ENCODE results near the gene ZNF444. TPM values are rescaled to one million over a fixed set of nuclear protein-coding genes. Genes with fewer than 3 reads are reported as not detected.
A peak's percentile ranks its signal among the peaks of the same experiment; 100 is the strongest.

Gene ZNF444
- total and polyA plus RNA-seq, 8 donors: 35.4 to 52.3 (median 42.6) TPM

DNA sequence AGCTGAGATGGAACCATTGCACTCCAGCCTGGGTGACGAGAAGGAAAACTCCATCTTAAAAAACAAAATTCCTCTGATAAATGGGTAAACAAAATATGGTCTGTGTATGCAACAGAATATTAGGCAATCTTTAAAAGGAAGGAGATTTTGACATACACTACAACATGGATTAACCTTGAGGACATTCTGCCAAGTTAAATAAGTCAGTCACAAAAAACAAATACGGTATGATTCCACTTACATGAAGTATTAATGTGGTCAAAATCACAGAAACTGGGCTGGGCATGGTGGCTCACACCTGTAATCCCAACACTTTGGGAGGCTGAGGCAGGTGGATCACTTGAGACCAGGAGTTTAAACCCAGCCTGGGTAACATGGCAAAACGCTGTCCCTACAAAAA lies 3.0 kb upstream of the ZNF444 start:
- ATAC-seq (no peak), DNase-seq (no peak)
- Histone ChIP-seq H3K36me3 (no peaks in the 10 kb centered on the region), H3K27me3 (no peaks in the 10 kb centered on the region), H3K4me3 (no peak overlapping the region), H3K4me1 (peaks cover 10 to 66% of the 10 kb centered on the region in 2 donors), H3K27ac (peak overlapping the region; percentile 70 to 95), H3K9me3 (no peaks in the 10 kb centered on the region)
- intact Hi-C loops (cut with DNase I): no loop called here
- no peak for TF ChIP-seq CTCF (IDR thresholded peaks at IDR 0.05)

DNA sequence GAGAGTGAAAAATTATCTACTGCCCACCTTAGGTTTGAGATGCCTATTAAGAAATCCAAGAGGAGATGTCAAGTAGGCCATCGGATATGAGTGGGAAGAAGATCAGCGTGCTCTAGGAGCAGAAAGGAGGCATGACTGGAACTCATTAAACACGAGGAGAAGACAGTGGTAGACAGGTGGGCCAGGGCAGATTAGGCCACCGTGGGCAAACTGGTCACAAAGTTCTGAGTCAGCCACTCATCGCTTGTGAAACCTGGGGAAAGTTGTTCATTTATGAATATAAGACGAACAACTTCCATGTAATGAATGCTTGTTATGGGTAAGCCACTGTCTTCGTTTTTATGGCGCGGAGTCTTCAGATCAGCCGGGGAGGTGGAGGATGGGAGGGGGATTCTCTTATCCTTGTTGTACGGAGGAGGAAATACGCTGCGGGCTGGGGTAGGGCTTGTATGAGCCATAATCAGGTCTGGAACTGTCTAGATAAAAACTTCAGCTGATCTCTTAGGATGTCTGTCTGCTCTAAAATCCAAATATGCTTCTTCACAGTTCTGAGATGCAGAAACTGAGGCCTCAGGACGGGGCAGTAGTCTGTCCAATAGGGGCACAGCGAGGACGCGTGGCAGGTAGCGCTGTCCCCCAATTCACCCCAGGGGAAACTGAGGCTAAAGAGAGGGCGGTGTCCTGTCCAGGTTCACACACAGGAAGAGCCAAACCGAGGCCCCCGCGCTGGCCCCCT lies 1.1 kb upstream of the ZNF444 start:
- no peak for ATAC-seq
- Histone ChIP-seq H3K27ac (peak overlapping the region; percentile 91 to 95), H3K9me3 (no peaks in the 10 kb centered on the region), H3K36me3 (no peaks in the 10 kb centered on the region), H3K4me1 (peaks cover 6 to 71% of the 10 kb centered on the region in 2 donors), H3K27me3 (no peaks in the 10 kb centered on the region), H3K4me3 (peak overlapping the region; percentile 51 to 58)
- no peak for TF ChIP-seq CTCF (IDR thresholded peaks at IDR 0.05)
- intact Hi-C loops (cut with DNase I): no loop called here
- no peak for DNase-seq

GRCh38 chr19:56141417-56141993 lies 418 bp downstream of the ZNF444 start:
- Histone ChIP-seq H3K4me1 (peaks cover 6 to 63% of the 10 kb centered on the region in 2 donors), H3K27me3 (no peaks in the 10 kb centered on the region), H3K27ac (peak overlapping the region; percentile 91 to 95), H3K9me3 (no peaks in the 10 kb centered on the region), H3K4me3 (peak overlapping the region; percentile 51 to 58), H3K36me3 (peaks cover 0 to 2% of the 10 kb centered on the region in 2 donors)
- intact Hi-C loops (cut with DNase I): no loop called here
- no peak for ATAC-seq
- no peak for TF ChIP-seq CTCF (IDR thresholded peaks at IDR 0.05)
- no peak for DNase-seq

DNA sequence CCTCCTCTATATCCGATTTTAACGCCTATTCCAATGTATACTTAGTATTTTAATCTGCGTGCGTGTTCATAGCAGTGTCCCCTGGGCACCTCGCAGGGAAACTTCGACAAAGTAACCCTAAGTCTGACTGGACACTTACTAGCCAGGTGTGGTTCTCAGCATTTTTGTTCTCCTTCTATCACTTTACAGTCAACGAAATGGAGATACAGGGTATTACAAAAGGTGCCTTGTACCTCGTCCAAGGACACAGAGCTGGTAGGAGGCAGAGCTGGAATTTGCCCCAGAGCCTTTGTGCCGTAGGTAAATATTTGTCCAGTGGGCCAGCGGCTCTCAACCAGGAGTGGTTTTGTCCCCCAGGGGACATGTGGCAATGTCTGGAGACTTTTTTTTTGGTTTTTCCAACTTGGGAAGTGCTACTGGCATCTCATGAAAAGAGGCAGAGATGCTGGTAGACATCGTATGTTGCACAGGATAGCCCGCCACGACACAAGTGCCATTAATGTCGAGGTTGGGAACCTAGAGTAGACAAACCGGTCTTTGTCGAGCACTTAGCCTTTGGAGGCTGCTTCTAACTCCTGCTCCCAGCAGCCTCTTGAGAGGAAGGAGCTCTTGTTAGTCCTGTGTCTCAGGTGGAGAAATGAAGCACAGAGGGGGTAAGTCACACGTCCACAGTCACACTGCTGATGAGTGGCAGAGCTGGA lies 1.1 kb downstream of the ZNF444 start:
- ATAC-seq: peak; percentile 27
- intact Hi-C loops (cut with DNase I): no loop called here
- no peak for TF ChIP-seq CTCF (IDR thresholded peaks at IDR 0.05)
- peak overlapping the region; percentile 64 to 95 for H3K27ac ChIP-seq
- no peaks in the 10 kb centered on the region for H3K27me3 ChIP-seq
- peak in 2 of 4 donors; percentile 77 to 80 for DNase-seq
- peaks cover 0 to 10% of the 10 kb centered on the region in 2 donors for H3K36me3 ChIP-seq
- no peaks in the 10 kb centered on the region for H3K9me3 ChIP-seq
- H3K4me1 ChIP-seq: peaks cover 6 to 60% of the 10 kb centered on the region in 2 donors
- peak overlapping the region; percentile 51 to 58 for H3K4me3 ChIP-seq

- Histone ChIP-seq H3K27me3 (no peaks in the 10 kb centered on the region), H3K4me1 (peaks cover 6 to 52% of the 10 kb centered on the region in 2 donors), H3K4me3 (no peak overlapping the region), H3K27ac (peak overlapping the region; percentile 64 to 95), H3K36me3 (peaks cover 0 to 17% of the 10 kb centered on the region in 2 donors), H3K9me3 (no peaks in the 10 kb centered on the region)
- TF ChIP-seq CTCF (IDR thresholded peaks at IDR 0.05): no peak
- ATAC-seq (no peak), DNase-seq (no peak)
- intact Hi-C loops (cut with DNase I): no loop called here
Observed at GRCh38 chr19:56142897-56143434, 1.9 kb downstream of the ZNF444 start.
